GM23338 (cell line): ENCODE data around the gene ADA. TPM values are rescaled to one million over a fixed set of nuclear protein-coding genes. Genes with fewer than 3 reads are reported as not detected.

Experiments
- ATAC-seq: fragments of 200-7000 bp; cut with Tn5 transposase; 3 replicates; pipeline ENCODE4 v1.9.1; 2020
- DNase-seq: peaks from one replicate; pipeline ENCODE4 v3.0.0-alpha.2; 2015; ENCODE audit warnings: low spot score
- H2AFZ ChIP-seq: fragments of 200-600 bp; sonication (generic); 2 replicates; pipeline ENCODE4 v1.8.0; 2016; ENCODE audit warnings: antibody characterized with exemption, mild to moderate bottlenecking, moderate library complexity
- H3F3A ChIP-seq: fragments of 200-600 bp; sonication (generic); replicated peaks from 2 replicates; pipeline ENCODE4 v1.8.0; 2017; ENCODE audit warnings: antibody characterized with exemption, mixed run types, low read depth
- H3K27ac ChIP-seq: fragments of 200-600 bp; sonication (generic); 2 replicates; pipeline ENCODE4 v1.6.1; 2016; ENCODE audit warnings: low read depth
- H3K27me3 ChIP-seq: fragments of 200-600 bp; sonication (generic); 2 replicates; pipeline ENCODE4 v1.8.0; 2016; ENCODE audit warnings: mild to moderate bottlenecking, mixed run types, moderate library complexity; ENCODE audit not compliant: insufficient read depth
- H3K36me3 ChIP-seq: fragments of 200-600 bp; sonication (generic); 2 replicates; pipeline ENCODE4 v1.8.0; 2016; ENCODE audit warnings: mild to moderate bottlenecking; ENCODE audit not compliant: insufficient read depth
- H3K4me1 ChIP-seq: fragments of 200-600 bp; sonication (generic); 2 replicates; pipeline ENCODE4 v1.8.0; 2016; ENCODE audit warnings: mild to moderate bottlenecking, moderate library complexity; ENCODE audit not compliant: insufficient read depth
- H3K4me2 ChIP-seq: fragments of 200-600 bp; sonication (generic); 2 replicates; pipeline ENCODE4 v1.7.1; 2017; ENCODE audit warnings: mixed run types
- H3K4me3 ChIP-seq: fragments of 200-600 bp; sonication (generic); 2 replicates; pipeline ENCODE4 v1.6.1; 2016; ENCODE audit warnings: mixed run types
- H3K79me2 ChIP-seq: fragments of 200-600 bp; sonication (generic); replicated peaks from 2 replicates; pipeline ENCODE4 v1.8.0; 2017; ENCODE audit warnings: mild to moderate bottlenecking; ENCODE audit not compliant: insufficient read depth
- H3K9me2 ChIP-seq: fragments of 200-600 bp; sonication (generic); 2 replicates; pipeline ENCODE4 v1.8.0; 2017; ENCODE audit not compliant: insufficient read depth
- H4K20me1 ChIP-seq: fragments of 200-600 bp; sonication (generic); replicated peaks from 2 replicates; pipeline ENCODE4 v1.8.0; 2017; ENCODE audit warnings: mild to moderate bottlenecking; ENCODE audit not compliant: insufficient read depth
- H3K27ac Mint-ChIP-seq: 2 replicates; pipeline ENCODE4 v1.8.0; 2020; ENCODE audit warnings: inconsistent platforms, mild to moderate bottlenecking, moderate library complexity, mixed read lengths
- H3K27me3 Mint-ChIP-seq: 3 replicates; pipeline ENCODE4 v1.8.0; 2022; ENCODE audit warnings: low read depth, mild to moderate bottlenecking, moderate library complexity, mixed read lengths, inconsistent platforms; ENCODE audit not compliant: insufficient read depth, poor library complexity
- H3K36me3 Mint-ChIP-seq: 3 replicates; pipeline ENCODE4 v1.8.0; 2021; ENCODE audit warnings: low read depth, mild to moderate bottlenecking, inconsistent platforms, moderate library complexity, mixed read lengths
- H3K4me1 Mint-ChIP-seq: 3 replicates; pipeline ENCODE4 v1.8.0; 2020; ENCODE audit warnings: mild to moderate bottlenecking, inconsistent platforms, mixed read lengths
- H3K4me3 Mint-ChIP-seq: 3 replicates; pipeline ENCODE4 v1.8.0; 2021; ENCODE audit warnings: moderate library complexity, mild to moderate bottlenecking, inconsistent platforms, mixed read lengths
- H3K9me3 Mint-ChIP-seq: 3 replicates; pipeline ENCODE4 v1.8.0; 2020; ENCODE audit warnings: moderate library complexity, mild to moderate bottlenecking, inconsistent platforms, mixed read lengths
- CREB1 ChIP-seq: fragments of 250-450 bp; sonication (Bioruptor Pico); IDR thresholded peaks from 2 replicates; pipeline ENCODE4 v1.5.0; 2020; ENCODE audit warnings: low read depth, mild to moderate bottlenecking, moderate library complexity
- ETS1 ChIP-seq: IDR thresholded peaks from 2 replicates; pipeline ENCODE4 v1.6.1; 2016; ENCODE audit warnings: antibody characterized with exemption
- EZH2 ChIP-seq: fragments of 200-600 bp; sonication (generic); IDR thresholded peaks from one replicate; pipeline ENCODE4 v1.8.0; 2017; ENCODE audit warnings: antibody characterized with exemption, mild to moderate bottlenecking, low read depth; ENCODE audit not compliant: unreplicated experiment
- NANOG ChIP-seq: IDR thresholded peaks from 2 replicates; pipeline ENCODE4 v1.6.1; 2016; ENCODE audit warnings: antibody characterized with exemption, borderline replicate concordance
- STAT1 ChIP-seq: IDR thresholded peaks from one replicate; pipeline ENCODE4 v1.6.1; 2016; ENCODE audit warnings: antibody characterized with exemption; ENCODE audit not compliant: unreplicated experiment
- ZNF462 ChIP-seq: fragments of 250-450 bp; sonication (Bioruptor Pico); IDR thresholded peaks from 2 replicates; pipeline ENCODE4 v1.5.0; 2020; ENCODE audit warnings: mild to moderate bottlenecking, moderate library complexity
- polyA plus RNA-seq: library from polyadenylated mRNA; unstranded; fragments of >200 nt; fragmentation: Nextera tagmentation; extraction: Ambion mirVana; gene quantifications from 2 replicates; pipeline ENCODE4 v1.2.1, GENCODE V29; 2016
- total RNA-seq: library from RNA; depleted of rRNA; stranded (reverse); fragments of >200 nt; shearing (Covaris generic); gene quantifications from 2 replicates; pipeline ENCODE4 v1.2.3, GENCODE V29; 2014
- TF ChIP-seq, protein P1 (sequence below): IDR thresholded peaks from one replicate; pipeline ENCODE4 v1.6.1; 2018; ENCODE audit warnings: antibody characterized with exemption; ENCODE audit not compliant: unreplicated experiment

ADA gene
- total and polyA plus RNA-seq, 2 experiments from 2014 or later: 15.8 to 16.2 TPM

- no peak for TF ChIP-seq ZNF462 (CRISPR knock-in tag)
- TF ChIP-seq EZH2: no peak
- TF ChIP-seq CREB1 (CRISPR knock-in tag): no peak
- TF ChIP-seq ETS1: no peak
- no peak for TF ChIP-seq NANOG
These were observed 27.3 kb downstream of the ADA start (continued) for GRCh38 chr20:44624152-44624551.

- no peaks in the 10 kb centered on the region for H3F3A ChIP-seq
- H3K4me1 Mint-ChIP-seq: peaks cover 9% of the 10 kb centered on the region
- ATAC-seq: no peak
- no peak overlapping the region for H2AFZ ChIP-seq
- H3K36me3 ChIP-seq: no peaks in the 10 kb centered on the region
- H3K9me3 Mint-ChIP-seq: no peaks in the 10 kb centered on the region
- no peak overlapping the region for H3K4me3 ChIP-seq
- peaks cover 64% of the 10 kb centered on the region for H3K36me3 Mint-ChIP-seq
- H3K79me2 ChIP-seq: no peaks in the 10 kb centered on the region
- peaks cover 18% of the 10 kb centered on the region for H3K27me3 Mint-ChIP-seq
- no peak overlapping the region for H3K27ac Mint-ChIP-seq
- H3K4me1 ChIP-seq: peaks cover 4% of the 10 kb centered on the region; the same call in 1 of the 2 replicates
- H3K4me3 Mint-ChIP-seq: no peak overlapping the region
- no peak overlapping the region for H3K27ac ChIP-seq
- no peak overlapping the region for H3K4me2 ChIP-seq
- H4K20me1 ChIP-seq: peaks cover 4% of the 10 kb centered on the region; the same call in 1 of the 2 replicates
- H3K27me3 ChIP-seq: peaks cover 35% of the 10 kb centered on the region
- no peaks in the 10 kb centered on the region for H3K9me2 ChIP-seq
- DNase-seq: no peak
- TF ChIP-seq STAT1 (no peak), NANOG (no peak)
- TF ChIP-seq, protein P1, sequence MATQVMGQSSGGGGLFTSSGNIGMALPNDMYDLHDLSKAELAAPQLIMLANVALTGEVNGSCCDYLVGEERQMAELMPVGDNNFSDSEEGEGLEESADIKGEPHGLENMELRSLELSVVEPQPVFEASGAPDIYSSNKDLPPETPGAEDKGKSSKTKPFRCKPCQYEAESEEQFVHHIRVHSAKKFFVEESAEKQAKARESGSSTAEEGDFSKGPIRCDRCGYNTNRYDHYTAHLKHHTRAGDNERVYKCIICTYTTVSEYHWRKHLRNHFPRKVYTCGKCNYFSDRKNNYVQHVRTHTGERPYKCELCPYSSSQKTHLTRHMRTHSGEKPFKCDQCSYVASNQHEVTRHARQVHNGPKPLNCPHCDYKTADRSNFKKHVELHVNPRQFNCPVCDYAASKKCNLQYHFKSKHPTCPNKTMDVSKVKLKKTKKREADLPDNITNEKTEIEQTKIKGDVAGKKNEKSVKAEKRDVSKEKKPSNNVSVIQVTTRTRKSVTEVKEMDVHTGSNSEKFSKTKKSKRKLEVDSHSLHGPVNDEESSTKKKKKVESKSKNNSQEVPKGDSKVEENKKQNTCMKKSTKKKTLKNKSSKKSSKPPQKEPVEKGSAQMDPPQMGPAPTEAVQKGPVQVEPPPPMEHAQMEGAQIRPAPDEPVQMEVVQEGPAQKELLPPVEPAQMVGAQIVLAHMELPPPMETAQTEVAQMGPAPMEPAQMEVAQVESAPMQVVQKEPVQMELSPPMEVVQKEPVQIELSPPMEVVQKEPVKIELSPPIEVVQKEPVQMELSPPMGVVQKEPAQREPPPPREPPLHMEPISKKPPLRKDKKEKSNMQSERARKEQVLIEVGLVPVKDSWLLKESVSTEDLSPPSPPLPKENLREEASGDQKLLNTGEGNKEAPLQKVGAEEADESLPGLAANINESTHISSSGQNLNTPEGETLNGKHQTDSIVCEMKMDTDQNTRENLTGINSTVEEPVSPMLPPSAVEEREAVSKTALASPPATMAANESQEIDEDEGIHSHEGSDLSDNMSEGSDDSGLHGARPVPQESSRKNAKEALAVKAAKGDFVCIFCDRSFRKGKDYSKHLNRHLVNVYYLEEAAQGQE: no peak
These were observed 28.8 kb downstream of the ADA start for GRCh38 chr20:44622501-44623270.
